MCF 10A (cell line): ENCODE results near the gene CCDC93. TPM values are rescaled to one million over a fixed set of nuclear protein-coding genes. Genes with fewer than 3 reads are reported as not detected.

Source experiments
- BruUV-seq: library from RNA; stranded (reverse); fragments of 400-500 nt; replicated peaks from 2 replicates; lab custom pipeline; 2021; lab: Mats Ljungman, UMichigan
- CTCF ChIA-PET: fragments of 300-600 bp; sonication (Branson Sonifier 250); formaldehyde crosslinking; extraction: SDS; loops from one replicate; lab custom pipeline; 2021; ENCODE audit warnings: antibody characterized with exemption, inconsistent platforms; lab: Yijun Ruan, JAX
- POLR2A ChIA-PET: fragments of 300-600, 350-650 bp; sonication (Branson Sonifier 250); formaldehyde crosslinking; extraction: SDS; loops from one replicate; lab custom pipeline; 2020; ENCODE audit warnings: antibody characterized with exemption, inconsistent platforms; lab: Yijun Ruan, JAX
- DNase-seq: peaks from one replicate; pipeline ENCODE4 v3.0.0-alpha.2; 2018; ENCODE audit not compliant: unreplicated experiment
- H3K27ac Mint-ChIP-seq: one replicate; pipeline ENCODE4 v1.8.0; 2022; ENCODE audit warnings: mild to moderate bottlenecking, low read depth, mixed read lengths; ENCODE audit not compliant: unreplicated experiment
- H3K27me3 Mint-ChIP-seq: one replicate; pipeline ENCODE4 v1.8.0; 2022; ENCODE audit warnings: mixed read lengths; ENCODE audit not compliant: insufficient read depth, unreplicated experiment
- H3K36me3 Mint-ChIP-seq: one replicate; pipeline ENCODE4 v1.8.0; 2022; ENCODE audit warnings: mild to moderate bottlenecking, moderate library complexity, mixed read lengths; ENCODE audit not compliant: insufficient read depth, unreplicated experiment
- H3K4me1 Mint-ChIP-seq: one replicate; pipeline ENCODE4 v1.8.0; 2022; ENCODE audit warnings: mixed read lengths; ENCODE audit not compliant: insufficient read depth, unreplicated experiment
- H3K4me3 Mint-ChIP-seq: one replicate; pipeline ENCODE4 v1.8.0; 2022; ENCODE audit warnings: mild to moderate bottlenecking, moderate library complexity, mixed read lengths; ENCODE audit not compliant: unreplicated experiment
- H3K9me3 Mint-ChIP-seq: one replicate; pipeline ENCODE4 v1.8.0; 2022; ENCODE audit warnings: mixed read lengths; ENCODE audit not compliant: unreplicated experiment
- intact Hi-C: fragments of 100-400 bp; cut with micrococcal nuclease; formaldehyde crosslinking; loops from 2 replicates; pipeline ENCODE4 v1.14.1; 2022
- total RNA-seq: library from RNA; stranded (reverse); gene quantifications from 2 replicates; pipeline ENCODE4 v1.2.3, GENCODE V29; 2022
- TF ChIP-seq, protein P1 (sequence below): fragments of 200-600 bp; IDR thresholded peaks from one replicate; pipeline ENCODE4 v1.8.0; 2022; ENCODE audit warnings: antibody characterized with exemption, mild to moderate bottlenecking; ENCODE audit not compliant: unreplicated experiment

Gene CCDC93
- total RNA-seq, 1 experiment from 2014 or later: 37.8 TPM

DNA sequence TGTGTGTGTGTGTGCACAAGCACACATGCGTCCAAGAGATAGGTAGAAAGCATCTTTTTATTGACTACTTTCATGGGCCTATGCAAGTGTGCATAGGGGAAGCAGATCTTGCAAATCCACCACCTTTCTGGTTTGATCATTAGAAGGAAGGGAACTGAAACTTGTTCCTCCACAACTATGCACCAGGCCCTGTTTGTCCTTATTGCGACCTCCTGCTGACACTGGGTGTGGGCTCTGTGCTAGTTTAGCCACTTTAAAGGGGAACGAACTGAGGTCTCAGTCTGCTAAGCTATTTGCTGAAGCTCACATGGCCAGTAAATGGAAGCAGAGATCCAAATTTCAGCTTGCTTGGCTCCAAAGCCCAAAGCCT lies 42.3 kb upstream of the CCDC93 start:
- POLR2A ChIA-PET: no interaction called here
- CTCF ChIA-PET: interaction anchor here (1.4 to 9.6 kb wide), 2 partner anchors 14 to 53 kb away, joined by 3 to 164 read pairs; no protein-coding TSS in a partner anchor
- intact Hi-C loops: no loop called here
- Mint-ChIP-seq H3K9me3 (no peaks in the 10 kb centered on the region), H3K36me3 (no peaks in the 10 kb centered on the region), H3K4me3 (no peak overlapping the region), H3K4me1 (peaks cover 2% of the 10 kb centered on the region), H3K27ac (no peak overlapping the region), H3K27me3 (peaks cover 17% of the 10 kb centered on the region)
- DNase-seq: no peak
- no TSS peak for BruUV-seq
- TF ChIP-seq, protein P1, sequence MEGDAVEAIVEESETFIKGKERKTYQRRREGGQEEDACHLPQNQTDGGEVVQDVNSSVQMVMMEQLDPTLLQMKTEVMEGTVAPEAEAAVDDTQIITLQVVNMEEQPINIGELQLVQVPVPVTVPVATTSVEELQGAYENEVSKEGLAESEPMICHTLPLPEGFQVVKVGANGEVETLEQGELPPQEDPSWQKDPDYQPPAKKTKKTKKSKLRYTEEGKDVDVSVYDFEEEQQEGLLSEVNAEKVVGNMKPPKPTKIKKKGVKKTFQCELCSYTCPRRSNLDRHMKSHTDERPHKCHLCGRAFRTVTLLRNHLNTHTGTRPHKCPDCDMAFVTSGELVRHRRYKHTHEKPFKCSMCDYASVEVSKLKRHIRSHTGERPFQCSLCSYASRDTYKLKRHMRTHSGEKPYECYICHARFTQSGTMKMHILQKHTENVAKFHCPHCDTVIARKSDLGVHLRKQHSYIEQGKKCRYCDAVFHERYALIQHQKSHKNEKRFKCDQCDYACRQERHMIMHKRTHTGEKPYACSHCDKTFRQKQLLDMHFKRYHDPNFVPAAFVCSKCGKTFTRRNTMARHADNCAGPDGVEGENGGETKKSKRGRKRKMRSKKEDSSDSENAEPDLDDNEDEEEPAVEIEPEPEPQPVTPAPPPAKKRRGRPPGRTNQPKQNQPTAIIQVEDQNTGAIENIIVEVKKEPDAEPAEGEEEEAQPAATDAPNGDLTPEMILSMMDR: no peak

DNA sequence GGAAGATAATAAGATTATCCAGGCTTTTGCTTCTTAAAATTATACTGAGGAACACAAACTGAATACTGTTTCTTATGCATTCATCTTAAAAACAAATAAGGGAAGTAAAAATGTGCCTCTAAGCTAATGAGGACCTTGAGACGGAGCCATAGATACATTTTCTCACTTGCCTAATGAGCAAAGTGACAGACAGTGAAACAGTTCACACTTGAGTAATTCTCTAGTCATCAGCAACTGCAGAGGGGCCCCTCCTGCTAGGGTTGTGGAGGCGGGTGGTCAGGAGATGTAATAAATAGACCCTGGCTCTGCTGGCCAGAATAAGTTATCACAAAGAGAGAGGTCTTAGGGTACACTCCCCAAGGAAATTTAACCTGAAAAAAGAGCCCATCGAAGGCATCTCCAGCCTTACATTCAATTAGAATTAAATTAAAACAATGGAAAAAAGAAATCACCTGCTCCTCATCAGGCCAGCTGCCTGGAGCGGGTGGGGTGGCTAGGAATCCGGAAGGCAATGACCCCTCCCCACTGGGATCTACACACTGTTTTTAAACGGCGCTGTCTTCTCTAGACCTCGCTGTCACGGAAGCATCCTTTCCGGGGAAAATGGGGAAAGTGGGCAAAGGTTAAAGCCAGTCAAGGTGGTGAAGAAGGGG lies 41.8 kb upstream of the CCDC93 start:
- no peaks in the 10 kb centered on the region for H3K4me1 Mint-ChIP-seq
- intact Hi-C loops: no loop called here
- peaks cover 19% of the 10 kb centered on the region for H3K27me3 Mint-ChIP-seq
- H3K9me3 Mint-ChIP-seq: no peaks in the 10 kb centered on the region
- TF ChIP-seq, protein P1: no peak
- no peak overlapping the region for H3K4me3 Mint-ChIP-seq
- BruUV-seq: no TSS peak
- ChIA-PET CTCF (interaction anchor here (1.4 to 9.6 kb wide), 3 partner anchors 13 to 52 kb away, joined by 3 to 164 read pairs (median 6); no protein-coding TSS in a partner anchor), POLR2A (no interaction called here)
- H3K27ac Mint-ChIP-seq: no peak overlapping the region
- no peaks in the 10 kb centered on the region for H3K36me3 Mint-ChIP-seq
- no peak for DNase-seq

DNA sequence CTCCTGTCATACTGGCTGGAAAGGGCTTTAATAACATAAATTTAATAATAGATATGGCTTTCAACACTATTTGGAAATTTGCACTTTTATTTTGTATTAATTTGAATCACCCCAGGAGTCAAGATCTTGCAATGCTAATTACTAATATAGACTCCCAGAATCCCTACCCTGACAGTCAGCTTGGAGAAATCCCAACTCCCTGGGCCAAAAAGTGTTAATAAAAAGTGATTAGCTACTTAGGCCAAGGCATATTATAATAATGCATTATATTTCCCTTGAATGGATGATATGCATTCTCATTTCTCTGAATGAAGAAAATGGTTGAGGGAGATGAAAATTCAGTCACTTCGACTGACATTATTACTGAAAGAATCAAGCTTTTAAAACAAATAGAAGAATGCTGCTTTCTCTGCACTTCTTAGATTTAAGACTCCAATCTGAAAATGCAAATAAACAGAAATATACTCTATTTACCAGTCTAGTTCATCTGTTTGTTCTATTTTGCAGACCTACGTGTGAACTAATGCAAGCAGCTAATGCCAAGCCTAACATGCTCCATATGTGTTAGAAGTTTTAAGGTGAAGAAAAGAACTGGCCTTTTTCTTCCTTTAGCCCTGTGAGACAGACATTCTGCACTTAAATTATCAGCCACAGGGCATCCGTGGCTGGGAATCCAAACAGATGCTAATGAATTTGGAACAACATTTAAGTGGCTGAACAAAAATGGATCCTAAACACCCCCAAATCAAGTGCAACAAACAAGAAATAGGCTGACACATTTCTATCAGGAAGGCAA lies 40.5 kb upstream of the CCDC93 start:
- intact Hi-C loops: no loop called here
- Mint-ChIP-seq H3K9me3 (no peaks in the 10 kb centered on the region), H3K27ac (no peak overlapping the region), H3K4me3 (no peak overlapping the region), H3K36me3 (no peaks in the 10 kb centered on the region), H3K27me3 (peaks cover 19% of the 10 kb centered on the region), H3K4me1 (no peaks in the 10 kb centered on the region)
- ChIA-PET CTCF (interaction anchor here (1.3 to 1.8 kb wide), 3 partner anchors 8 to 801 kb away, joined by 3 to 6 read pairs (median 6); no protein-coding TSS in a partner anchor), POLR2A (interaction anchor here (1.1 kb wide), 1 partner anchor 8 kb away, joined by 4 read pairs; no protein-coding TSS in a partner anchor)
- no peak for DNase-seq
- TF ChIP-seq, protein P1: no peak
- BruUV-seq: no TSS peak

DNA sequence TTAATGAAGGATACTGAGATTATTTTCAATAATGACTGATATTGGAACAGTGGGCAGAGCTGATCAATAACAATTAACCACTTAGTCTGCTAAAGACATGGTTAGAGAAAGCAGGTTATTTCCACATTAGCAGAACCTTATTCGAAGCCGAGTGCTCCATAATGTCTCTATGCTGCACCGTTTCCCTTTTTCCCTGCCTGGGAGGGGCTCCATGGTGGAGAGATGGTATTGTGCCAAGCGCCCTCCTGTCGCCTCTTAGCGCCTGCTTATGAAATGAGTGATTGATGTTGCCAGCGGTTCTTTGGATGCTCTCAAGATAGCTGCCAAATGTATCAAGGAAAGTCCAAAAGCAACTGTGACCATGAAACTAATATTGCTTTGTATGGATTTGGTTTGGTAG lies 39.8 kb upstream of the CCDC93 start:
- TF ChIP-seq, protein P1: no peak
- POLR2A ChIA-PET: interaction anchor here (1.1 kb wide), 1 partner anchor 9 kb away, joined by 4 read pairs; no protein-coding TSS in a partner anchor
- H3K4me3 Mint-ChIP-seq: no peak overlapping the region
- no peaks in the 10 kb centered on the region for H3K4me1 Mint-ChIP-seq
- intact Hi-C loops: no loop called here
- no peak overlapping the region for H3K27ac Mint-ChIP-seq
- no peaks in the 10 kb centered on the region for H3K36me3 Mint-ChIP-seq
- BruUV-seq: no TSS peak
- CTCF ChIA-PET: interaction anchor here (1.4 to 1.5 kb wide), 2 partner anchors 10 to 802 kb away, joined by 3 read pairs; no protein-coding TSS in a partner anchor
- DNase-seq: no peak
- H3K9me3 Mint-ChIP-seq: no peaks in the 10 kb centered on the region
- H3K27me3 Mint-ChIP-seq: peaks cover 19% of the 10 kb centered on the region
